ENCODE results near the gene POU4F3.
A peak's percentile ranks its signal among the peaks of the same experiment; 100 is the strongest.

Gene POU4F3

GRCh38 chr5:146337928-146338327 lies 711 bp upstream of the POU4F3 start:
- no peak overlapping the region for H3K4me3 ChIP-seq

GRCh38 chr5:146339715-146340259 lies 1.1 kb downstream of the POU4F3 start:
- Histone ChIP-seq H3K4me3 (no peak overlapping the region), H3K27ac (no peak overlapping the region)

More at GRCh38 chr5:146337928-146338327, 711 bp upstream of the POU4F3 start:
- H3K27ac ChIP-seq, result no peak overlapping the region

- Histone ChIP-seq H3K27ac (no peak overlapping the region), H3K4me3 (no peak overlapping the region)
Observed at GRCh38 chr5:146340260-146341081, 1.8 kb downstream of the POU4F3 start.

- H3K27ac ChIP-seq, result no peak overlapping the region
- H3K4me3 ChIP-seq, result no peak overlapping the region
Observed at GRCh38 chr5:146341854-146342253, 3.2 kb downstream of the POU4F3 start.

- H3K27ac ChIP-seq, result no peak overlapping the region
- no peak overlapping the region for H3K4me3 ChIP-seq
Observed at GRCh38 chr5:146342519-146342881, 3.9 kb downstream of the POU4F3 start.

- Histone ChIP-seq H3K27ac (no peak overlapping the region), H3K4me3 (no peak overlapping the region)
Observed at GRCh38 chr5:146342882-146343865, 4.5 kb downstream of the POU4F3 start.

- H3K27ac ChIP-seq, result no peak overlapping the region
- peak overlapping the region in 2 of 7 experiments; percentile 10 to 19 for H3K4me3 ChIP-seq
Observed at GRCh38 chr5:146344155-146345118, 5.8 kb downstream of the POU4F3 start.

- Histone ChIP-seq H3K4me3 (peak overlapping the region in 1 of 7 experiments; percentile 10), H3K27ac (no peak overlapping the region)
Observed at GRCh38 chr5:146345240-146345577, 6.6 kb downstream of the POU4F3 start.

- Histone ChIP-seq H3K4me3 (no peak overlapping the region), H3K27ac (no peak overlapping the region)
Observed at GRCh38 chr5:146345578-146346366, 7.1 kb downstream of the POU4F3 start.

GRCh38 chr5:146357126-146357525 lies 18.5 kb downstream of the POU4F3 start:
- Histone ChIP-seq H3K4me3 (no peak overlapping the region), H3K27ac (no peak overlapping the region)

GRCh38 chr5:146359836-146360235 lies 21.2 kb downstream of the POU4F3 start:
- Histone ChIP-seq H3K4me3 (no peak overlapping the region), H3K27ac (no peak overlapping the region)

- Histone ChIP-seq H3K4me3 (no peak overlapping the region), H3K27ac (no peak overlapping the region)
Observed at GRCh38 chr5:146363161-146363874, 24.7 kb downstream of the POU4F3 start.

GRCh38 chr5:146365618-146366017 lies 27.0 kb downstream of the POU4F3 start:
- Histone ChIP-seq H3K27ac (no peak overlapping the region), H3K4me3 (no peak overlapping the region)

GRCh38 chr5:146366904-146367303 lies 28.3 kb downstream of the POU4F3 start:
- H3K27ac ChIP-seq, result no peak overlapping the region
- H3K4me3 ChIP-seq, result no peak overlapping the region

- Histone ChIP-seq H3K27ac (no peak overlapping the region), H3K4me3 (no peak overlapping the region)
Observed at GRCh38 chr5:146368137-146368536, 29.5 kb downstream of the POU4F3 start.

- no peak overlapping the region for H3K27ac ChIP-seq
- no peak overlapping the region for H3K4me3 ChIP-seq
Observed at GRCh38 chr5:146369691-146370090, 31.1 kb downstream of the POU4F3 start.

- Histone ChIP-seq H3K27ac (no peak overlapping the region), H3K4me3 (no peak overlapping the region)
Observed at GRCh38 chr5:146376821-146377220, 38.2 kb downstream of the POU4F3 start.

GRCh38 chr5:146378986-146379385 lies 40.3 kb downstream of the POU4F3 start:
- Histone ChIP-seq H3K4me3 (no peak overlapping the region), H3K27ac (no peak overlapping the region)

All from skin epidermis (tissue), 12 donors.